Activated B cell treated with CpG ODN at 0.5 μM for 24 hours (primary cell): Measurements from ENCODE around the gene STXBP1. TPM values are rescaled to one million over a fixed set of nuclear protein-coding genes. Genes with fewer than 3 reads are reported as not detected.

ENCODE experiments used
- ATAC-seq: fragments of 200-7000 bp; cut with Tn5 transposase; one replicate; pipeline ENCODE4 v1.10.0; 2021; ENCODE audit warnings: low read depth, mild to moderate bottlenecking, moderate library complexity
- CTCF ChIA-PET: fragments of 350-600 bp; sonication (Branson Sonifier 250); formaldehyde crosslinking; loops from one replicate; lab custom pipeline; 2021; ENCODE audit warnings: antibody characterized with exemption; lab: Charles Lee
- POLR2A ChIA-PET: fragments of 350-600 bp; sonication (Branson Sonifier 250); formaldehyde crosslinking; loops from one replicate; lab custom pipeline; 2021; ENCODE audit warnings: antibody characterized with exemption; lab: Charles Lee
- DNase-seq: peaks from one replicate; pipeline ENCODE4 v3.0.0; 2022
- H3K27ac Mint-ChIP-seq: one replicate; pipeline ENCODE4 v1.8.0; 2020; ENCODE audit warnings: mixed read lengths
- H3K27me3 Mint-ChIP-seq: one replicate; pipeline ENCODE4 v1.8.0; 2021; ENCODE audit warnings: mixed read lengths
- H3K36me3 Mint-ChIP-seq: one replicate; pipeline ENCODE4 v1.8.0; 2021; ENCODE audit warnings: low read depth, mixed read lengths
- H3K4me1 Mint-ChIP-seq: one replicate; pipeline ENCODE4 v1.8.0; 2021; ENCODE audit warnings: mixed read lengths
- H3K4me3 Mint-ChIP-seq: one replicate; pipeline ENCODE4 v1.8.0; 2020; ENCODE audit warnings: mild to moderate bottlenecking, mixed read lengths
- H3K9me3 Mint-ChIP-seq: one replicate; pipeline ENCODE4 v1.8.0; 2020; ENCODE audit warnings: mixed read lengths
- CTCF ChIP-seq: fragments of 200-600 bp; IDR thresholded peaks from one replicate; pipeline ENCODE4 v1.8.0; 2022; ENCODE audit warnings: antibody characterized with exemption, mild to moderate bottlenecking
- intact Hi-C: fragments of 100-400 bp; cut with micrococcal nuclease; formaldehyde crosslinking; loops from one replicate; pipeline ENCODE4 v1.15.1; 2024
- total RNA-seq: library from RNA; stranded (reverse); gene quantifications from 2 replicates; pipeline ENCODE4 v1.2.3, GENCODE V29; 2022

The STXBP1 gene
- total RNA-seq, 1 donor from 2014 or later: 0.73 TPM

GRCh38 chr9:127640908-127641545 is 28.9 kb downstream of the STXBP1 start:
- H3K4me1 Mint-ChIP-seq: no peaks in the 10 kb centered on the region
- ATAC-seq (no peak), DNase-seq (no peak)
- peaks cover 10% of the 10 kb centered on the region for H3K27me3 Mint-ChIP-seq
- intact Hi-C loops: no loop called here
- no peak for TF ChIP-seq CTCF
- no peak overlapping the region for H3K4me3 Mint-ChIP-seq
- H3K9me3 Mint-ChIP-seq: no peaks in the 10 kb centered on the region
- ChIA-PET POLR2A (no interaction called here), CTCF (interaction anchor here (1.2 kb wide), 1 partner anchor 15 kb away, joined by 3 read pairs; no protein-coding TSS in a partner anchor)
- H3K27ac Mint-ChIP-seq: no peak overlapping the region
- no peaks in the 10 kb centered on the region for H3K36me3 Mint-ChIP-seq

GRCh38 chr9:127642082-127642740 is 30.1 kb downstream of the STXBP1 start:
- DNase-seq (no peak), ATAC-seq (no peak)
- peaks cover 10% of the 10 kb centered on the region for H3K27me3 Mint-ChIP-seq

GRCh38 chr9:127644146-127644827 is 32.2 kb downstream of the STXBP1 start:
- Mint-ChIP-seq H3K4me3 (no peak overlapping the region), H3K27ac (no peak overlapping the region), H3K27me3 (peaks cover 14% of the 10 kb centered on the region), H3K4me1 (no peaks in the 10 kb centered on the region), H3K36me3 (no peaks in the 10 kb centered on the region), H3K9me3 (no peaks in the 10 kb centered on the region)
- CTCF ChIA-PET: no interaction called here
- intact Hi-C loops: no loop called here
- POLR2A ChIA-PET: no interaction called here
- ATAC-seq: no peak
- no peak for TF ChIP-seq CTCF
- no peak for DNase-seq

More at GRCh38 chr9:127642082-127642740, 30.1 kb downstream of the STXBP1 start:
- Mint-ChIP-seq H3K4me1 (no peaks in the 10 kb centered on the region), H3K36me3 (no peaks in the 10 kb centered on the region), H3K9me3 (no peaks in the 10 kb centered on the region), H3K27ac (no peak overlapping the region), H3K4me3 (no peak overlapping the region)
- CTCF ChIA-PET: no interaction called here
- no peak for TF ChIP-seq CTCF
- POLR2A ChIA-PET: no interaction called here
- intact Hi-C loops: no loop called here

- no peak for DNase-seq
- CTCF ChIA-PET: no interaction called here
- Mint-ChIP-seq H3K4me3 (no peak overlapping the region), H3K4me1 (no peaks in the 10 kb centered on the region), H3K27me3 (peaks cover 14% of the 10 kb centered on the region), H3K36me3 (no peaks in the 10 kb centered on the region), H3K9me3 (no peaks in the 10 kb centered on the region), H3K27ac (no peak overlapping the region)
- POLR2A ChIA-PET: no interaction called here
- no peak for ATAC-seq
- no peak for TF ChIP-seq CTCF
- intact Hi-C loops: no loop called here
Observed at GRCh38 chr9:127644943-127645342, 32.9 kb downstream of the STXBP1 start.

- Mint-ChIP-seq H3K9me3 (no peaks in the 10 kb centered on the region), H3K27me3 (peaks cover 17% of the 10 kb centered on the region), H3K4me1 (no peaks in the 10 kb centered on the region), H3K27ac (no peak overlapping the region), H3K36me3 (no peaks in the 10 kb centered on the region), H3K4me3 (no peak overlapping the region)
- ATAC-seq: no peak
- intact Hi-C loops: no loop called here
- POLR2A ChIA-PET: no interaction called here
- DNase-seq: no peak
- TF ChIP-seq CTCF: no peak
- CTCF ChIA-PET: no interaction called here
Observed at GRCh38 chr9:127647451-127647850, 35.4 kb downstream of the STXBP1 start.
